ENCODE measurements around the gene TMPRSS2.

The TMPRSS2 gene

GRCh38 chr21:41458559-41458958 lies 49.4 kb downstream of the TMPRSS2 start:
- TF ChIP-seq EZH2 (optimal IDR thresholded peaks at IDR 0.05; ENCODE audit: low read depth, low read length), result no peak
- H3K79me2 ChIP-seq (ENCODE audit: low read length), result no peaks in the 10 kb centered on the region
- H3K9me2 ChIP-seq (replicated peaks; ENCODE audit: insufficient read depth, low read length), result no peaks in the 10 kb centered on the region
- H2AFZ ChIP-seq (ENCODE audit: low read length), result no peak overlapping the region
- no peak for DNase-seq
- H3K27me3 ChIP-seq (replicated peaks; ENCODE audit: insufficient read depth, low read length), result no peaks in the 10 kb centered on the region
- no peaks in the 10 kb centered on the region for H4K20me1 ChIP-seq (ENCODE audit: insufficient read depth, low read length)
- no peak overlapping the region for H3K4me3 ChIP-seq (ENCODE audit: low read length)
- no peaks in the 10 kb centered on the region for H3F3A ChIP-seq (ENCODE audit: insufficient read depth, low read length)
- H3K27ac ChIP-seq (ENCODE audit: low read length), result no peak overlapping the region
- H3K9me3 ChIP-seq (replicated peaks; ENCODE audit: insufficient read depth, low read length), result no peaks in the 10 kb centered on the region
- peaks cover 9% of the 10 kb centered on the region for H3K4me1 ChIP-seq (ENCODE audit: low read length)
- no peaks in the 10 kb centered on the region for H3K36me3 ChIP-seq (replicated peaks; ENCODE audit: insufficient read depth, low read length)
- no peak overlapping the region for H3K4me2 ChIP-seq (ENCODE audit: low read depth, low read length)
- H3K9ac ChIP-seq (ENCODE audit: low read length), result no peak overlapping the region

DNA sequence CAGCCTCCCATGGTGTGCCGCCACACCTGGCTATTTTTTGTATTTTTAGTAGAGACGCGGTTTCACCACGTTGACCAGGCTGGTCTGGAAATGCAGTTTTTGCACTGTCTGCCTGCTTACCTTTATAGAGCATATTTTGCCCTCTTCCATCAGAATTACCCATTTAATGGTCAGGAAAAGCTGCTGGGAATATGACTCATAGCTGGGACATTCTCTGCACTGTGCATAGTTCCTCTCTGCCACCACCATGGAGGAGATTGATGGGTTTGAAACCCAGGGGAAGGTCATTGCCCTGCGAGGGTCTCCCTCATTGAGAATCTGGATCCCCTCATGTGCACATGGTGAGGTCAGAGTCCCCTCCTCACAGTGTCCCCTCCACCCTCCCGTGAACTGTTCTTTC lies 49.8 kb downstream of the TMPRSS2 start:
- DNase-seq, result no peak
- no peaks in the 10 kb centered on the region for H3K9me2 ChIP-seq (replicated peaks; ENCODE audit: insufficient read depth, low read length)
- H3K9me3 ChIP-seq (replicated peaks; ENCODE audit: insufficient read depth, low read length), result no peaks in the 10 kb centered on the region
- H3K36me3 ChIP-seq (replicated peaks; ENCODE audit: insufficient read depth, low read length), result no peaks in the 10 kb centered on the region
- no peaks in the 10 kb centered on the region for H3F3A ChIP-seq (ENCODE audit: insufficient read depth, low read length)
- H3K27ac ChIP-seq (ENCODE audit: low read length), result no peak overlapping the region
- no peak for TF ChIP-seq EZH2 (optimal IDR thresholded peaks at IDR 0.05; ENCODE audit: low read depth, low read length)
- no peak for TF ChIP-seq CTCF (IDR thresholded peaks at IDR 0.05; ENCODE audit: low read length)
- no peak for TF ChIP-seq EZH2phosphoT487 (IDR thresholded peaks at IDR 0.05; ENCODE audit: low read length)
- H4K20me1 ChIP-seq (ENCODE audit: insufficient read depth, low read length), result no peaks in the 10 kb centered on the region
- H3K4me3 ChIP-seq (ENCODE audit: low read length), result no peak overlapping the region
- no peak overlapping the region for H3K4me2 ChIP-seq (ENCODE audit: low read depth, low read length)
- no peak overlapping the region for H3K9ac ChIP-seq (ENCODE audit: low read length)
- H3K79me2 ChIP-seq (ENCODE audit: low read length), result no peaks in the 10 kb centered on the region
- H3K4me1 ChIP-seq (ENCODE audit: low read length), result peaks cover 9% of the 10 kb centered on the region
- H2AFZ ChIP-seq (ENCODE audit: low read length), result no peak overlapping the region
- no peaks in the 10 kb centered on the region for H3K27me3 ChIP-seq (replicated peaks; ENCODE audit: insufficient read depth, low read length)

GRCh38 chr21:41453761-41454160 lies 54.2 kb downstream of the TMPRSS2 start:
- H3K4me3 ChIP-seq (ENCODE audit: low read length), result no peak overlapping the region
- no peaks in the 10 kb centered on the region for H3F3A ChIP-seq (ENCODE audit: insufficient read depth, low read length)
- DNase-seq, result no peak
- no peak overlapping the region for H3K27ac ChIP-seq (ENCODE audit: low read length)
- no peaks in the 10 kb centered on the region for H3K9me2 ChIP-seq (replicated peaks; ENCODE audit: insufficient read depth, low read length)
- H3K36me3 ChIP-seq (replicated peaks; ENCODE audit: insufficient read depth, low read length), result no peaks in the 10 kb centered on the region
- no peaks in the 10 kb centered on the region for H3K27me3 ChIP-seq (replicated peaks; ENCODE audit: insufficient read depth, low read length)
- no peaks in the 10 kb centered on the region for H4K20me1 ChIP-seq (ENCODE audit: insufficient read depth, low read length)
- H3K9me3 ChIP-seq (replicated peaks; ENCODE audit: insufficient read depth, low read length), result no peaks in the 10 kb centered on the region
- no peak for TF ChIP-seq EZH2phosphoT487 (IDR thresholded peaks at IDR 0.05; ENCODE audit: low read length)
- no peak for TF ChIP-seq CTCF (IDR thresholded peaks at IDR 0.05; ENCODE audit: low read length)
- no peak for TF ChIP-seq EZH2 (optimal IDR thresholded peaks at IDR 0.05; ENCODE audit: low read depth, low read length)
- no peak overlapping the region for H3K9ac ChIP-seq (ENCODE audit: low read length)
- no peaks in the 10 kb centered on the region for H3K4me1 ChIP-seq (ENCODE audit: low read length)
- no peak overlapping the region for H3K4me2 ChIP-seq (ENCODE audit: low read depth, low read length)
- no peak overlapping the region for H2AFZ ChIP-seq (ENCODE audit: low read length)
- no peaks in the 10 kb centered on the region for H3K79me2 ChIP-seq (ENCODE audit: low read length)

DNA sequence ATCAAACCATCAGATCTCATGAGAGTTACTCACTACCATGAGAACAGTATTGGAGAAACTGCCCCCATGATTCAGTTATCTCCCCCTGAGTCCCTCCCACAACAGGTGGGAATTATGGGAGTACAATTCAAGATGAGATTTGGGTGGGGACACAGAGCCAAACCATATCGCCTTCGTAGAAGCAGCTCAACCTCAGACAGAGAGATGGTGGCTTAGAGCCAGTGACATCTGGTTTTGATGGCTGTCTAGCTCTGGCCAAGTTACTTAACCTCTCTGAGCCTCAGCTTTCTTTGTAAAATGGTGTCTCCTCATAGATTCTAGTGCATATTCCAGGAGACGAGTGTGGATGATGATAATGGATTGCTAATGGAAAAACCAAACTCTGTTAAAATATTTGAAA lies 54.8 kb downstream of the TMPRSS2 start:
- H3K9me2 ChIP-seq (replicated peaks; ENCODE audit: insufficient read depth, low read length), result no peaks in the 10 kb centered on the region
- no peaks in the 10 kb centered on the region for H3F3A ChIP-seq (ENCODE audit: insufficient read depth, low read length)
- no peak overlapping the region for H3K27ac ChIP-seq (ENCODE audit: low read length)
- H4K20me1 ChIP-seq (ENCODE audit: insufficient read depth, low read length), result no peaks in the 10 kb centered on the region
- no peaks in the 10 kb centered on the region for H3K4me1 ChIP-seq (ENCODE audit: low read length)
- no peaks in the 10 kb centered on the region for H3K36me3 ChIP-seq (replicated peaks; ENCODE audit: insufficient read depth, low read length)
- no peak for TF ChIP-seq EZH2phosphoT487 (IDR thresholded peaks at IDR 0.05; ENCODE audit: low read length)
- no peak for TF ChIP-seq CTCF (IDR thresholded peaks at IDR 0.05; ENCODE audit: low read length)
- no peak for TF ChIP-seq EZH2 (optimal IDR thresholded peaks at IDR 0.05; ENCODE audit: low read depth, low read length)
- H3K9me3 ChIP-seq (replicated peaks; ENCODE audit: insufficient read depth, low read length), result no peaks in the 10 kb centered on the region
- H3K79me2 ChIP-seq (ENCODE audit: low read length), result no peaks in the 10 kb centered on the region
- no peak overlapping the region for H3K9ac ChIP-seq (ENCODE audit: low read length)
- DNase-seq, result no peak
- no peak overlapping the region for H3K4me3 ChIP-seq (ENCODE audit: low read length)
- H3K4me2 ChIP-seq (ENCODE audit: low read depth, low read length), result no peak overlapping the region
- no peaks in the 10 kb centered on the region for H3K27me3 ChIP-seq (replicated peaks; ENCODE audit: insufficient read depth, low read length)
- H2AFZ ChIP-seq (ENCODE audit: low read length), result no peak overlapping the region

All from MM.1S (cell line).